ENCODE results near the gene RGS6.

The RGS6 gene

GRCh38 chr14:72332046-72332445 lies 399.8 kb downstream of the RGS6 start:
- no peak for DNase-seq

- no peak for DNase-seq
Observed at GRCh38 chr14:72332871-72333270, 400.6 kb downstream of the RGS6 start.

GRCh38 chr14:72333357-72333756 lies 401.1 kb downstream of the RGS6 start:
- no peak for DNase-seq

GRCh38 chr14:72336311-72336980 lies 404.2 kb downstream of the RGS6 start:
- DNase-seq = no peak

- DNase-seq = no peak
Observed at GRCh38 chr14:72341237-72341636, 409.0 kb downstream of the RGS6 start.

- no peak for DNase-seq
Observed at GRCh38 chr14:72341686-72342085, 409.5 kb downstream of the RGS6 start.

- no peak for DNase-seq
Observed at GRCh38 chr14:72347118-72347517, 414.9 kb downstream of the RGS6 start.

GRCh38 chr14:72350215-72350614 lies 418.0 kb downstream of the RGS6 start:
- no peak for DNase-seq

GRCh38 chr14:72352012-72352411 lies 419.8 kb downstream of the RGS6 start:
- no peak for DNase-seq

GRCh38 chr14:72366619-72367018 lies 434.4 kb downstream of the RGS6 start:
- no peak for DNase-seq

- DNase-seq = no peak
Observed at GRCh38 chr14:72369106-72369505, 436.9 kb downstream of the RGS6 start.

- DNase-seq = no peak
Observed at GRCh38 chr14:72377016-72377415, 444.8 kb downstream of the RGS6 start.

- DNase-seq = no peak
Observed at GRCh38 chr14:72380456-72380855, 448.2 kb downstream of the RGS6 start.

GRCh38 chr14:72383865-72384264 lies 451.6 kb downstream of the RGS6 start:
- DNase-seq = no peak

GRCh38 chr14:72387726-72388125 lies 455.5 kb downstream of the RGS6 start:
- no peak for DNase-seq

GRCh38 chr14:72389200-72389599 lies 457.0 kb downstream of the RGS6 start:
- no peak for DNase-seq

GRCh38 chr14:72401101-72401625 lies 468.9 kb downstream of the RGS6 start:
- no peak for DNase-seq

GRCh38 chr14:72401632-72402376 lies 469.6 kb downstream of the RGS6 start:
- no peak for DNase-seq

GRCh38 chr14:72402377-72402772 lies 470.1 kb downstream of the RGS6 start:
- DNase-seq = no peak

GRCh38 chr14:72404106-72404774 lies 472.0 kb downstream of the RGS6 start:
- DNase-seq = no peak

- no peak for DNase-seq
Observed at GRCh38 chr14:72404998-72405397, 472.8 kb downstream of the RGS6 start.

- DNase-seq = no peak
Observed at GRCh38 chr14:72408020-72408419, 475.8 kb downstream of the RGS6 start.

- no peak for DNase-seq
Observed at GRCh38 chr14:72409047-72409446, 476.8 kb downstream of the RGS6 start.
